HG02759 (cell line): Measurements from ENCODE around the gene HRH4.

Source experiments
- ATAC-seq: cut with Tn5 transposase; IDR thresholded peaks from one replicate; pipeline ENCODE4 v1.9.1; 2021; ENCODE audit warnings: mild to moderate bottlenecking, moderate library complexity; ENCODE audit not compliant: unreplicated experiment

HRH4 gene

DNA sequence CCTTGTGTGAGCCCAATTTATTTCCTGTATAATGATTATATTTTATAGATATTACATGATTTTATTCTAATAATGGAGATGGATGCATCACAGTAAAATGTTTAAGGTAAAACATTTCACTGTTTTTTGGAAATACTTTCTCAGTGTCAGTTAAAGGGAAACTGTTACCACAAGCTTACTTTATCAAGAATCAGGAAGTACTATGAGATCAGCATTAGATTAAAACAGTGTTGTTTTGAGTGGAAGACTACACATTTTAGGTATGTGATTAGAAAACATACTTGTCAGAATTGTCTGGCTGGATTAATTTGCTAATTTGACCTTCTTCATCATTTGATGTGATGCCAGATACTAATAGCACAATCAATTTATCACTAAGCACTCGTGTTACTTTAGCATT, at the start of gene HRH4:
TSS of gene HRH4 (plus strand) at position 250 of the 400 bp plus-strand sequence. CDS start at position 342, 92 bp downstream.
- ATAC-seq: no peak

DNA sequence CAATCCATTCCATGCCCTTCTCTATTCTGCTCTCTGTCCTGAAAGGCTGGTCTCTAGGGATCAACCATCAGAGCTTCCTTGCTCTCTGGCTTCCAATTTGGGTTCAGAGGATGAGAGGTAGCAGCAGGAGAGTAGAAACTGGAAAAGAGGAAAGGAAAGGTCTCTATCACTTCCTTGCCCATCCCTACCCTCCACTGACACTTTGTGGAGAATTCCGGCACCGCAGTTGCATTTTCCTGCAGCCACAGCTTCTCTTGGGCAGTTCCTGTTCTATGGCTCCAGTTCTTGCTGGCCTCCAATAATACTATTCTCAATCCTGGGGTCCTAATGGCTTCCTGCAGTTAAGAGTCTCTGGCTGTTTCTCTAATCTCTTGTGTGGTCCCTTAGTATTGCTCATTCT, 47.3 kb upstream of the HRH4 start:
- no peak for ATAC-seq

- no peak for ATAC-seq
Observed at GRCh38 chr18:24414349-24415003, 46.0 kb upstream of the HRH4 start.

- no peak for ATAC-seq
Observed at GRCh38 chr18:24417480-24417879, 43.0 kb upstream of the HRH4 start.

- ATAC-seq: no peak
Observed at GRCh38 chr18:24420551-24420950, 39.9 kb upstream of the HRH4 start.

DNA sequence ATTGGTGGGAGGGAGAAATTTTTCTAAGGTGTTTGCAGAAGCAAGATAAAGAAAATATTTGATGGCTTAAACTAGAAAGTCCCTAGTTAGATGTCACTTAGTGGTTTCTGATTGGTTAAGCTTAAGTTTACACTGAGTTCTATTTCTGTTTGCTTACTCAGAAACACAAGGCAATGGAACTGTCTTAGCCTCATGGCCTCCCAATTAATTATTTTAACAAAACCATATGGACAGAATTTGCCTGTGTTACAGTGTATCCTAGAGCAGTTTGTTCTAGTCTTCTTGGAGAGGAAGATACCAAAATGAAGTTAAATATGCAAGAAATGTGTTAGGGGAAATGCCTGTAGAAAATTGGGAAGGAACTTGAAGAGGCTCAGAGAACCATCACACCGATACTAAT, 38.6 kb upstream of the HRH4 start:
- no peak for ATAC-seq

- no peak for ATAC-seq
Observed at GRCh38 chr18:24426073-24426397, 34.4 kb upstream of the HRH4 start.

DNA sequence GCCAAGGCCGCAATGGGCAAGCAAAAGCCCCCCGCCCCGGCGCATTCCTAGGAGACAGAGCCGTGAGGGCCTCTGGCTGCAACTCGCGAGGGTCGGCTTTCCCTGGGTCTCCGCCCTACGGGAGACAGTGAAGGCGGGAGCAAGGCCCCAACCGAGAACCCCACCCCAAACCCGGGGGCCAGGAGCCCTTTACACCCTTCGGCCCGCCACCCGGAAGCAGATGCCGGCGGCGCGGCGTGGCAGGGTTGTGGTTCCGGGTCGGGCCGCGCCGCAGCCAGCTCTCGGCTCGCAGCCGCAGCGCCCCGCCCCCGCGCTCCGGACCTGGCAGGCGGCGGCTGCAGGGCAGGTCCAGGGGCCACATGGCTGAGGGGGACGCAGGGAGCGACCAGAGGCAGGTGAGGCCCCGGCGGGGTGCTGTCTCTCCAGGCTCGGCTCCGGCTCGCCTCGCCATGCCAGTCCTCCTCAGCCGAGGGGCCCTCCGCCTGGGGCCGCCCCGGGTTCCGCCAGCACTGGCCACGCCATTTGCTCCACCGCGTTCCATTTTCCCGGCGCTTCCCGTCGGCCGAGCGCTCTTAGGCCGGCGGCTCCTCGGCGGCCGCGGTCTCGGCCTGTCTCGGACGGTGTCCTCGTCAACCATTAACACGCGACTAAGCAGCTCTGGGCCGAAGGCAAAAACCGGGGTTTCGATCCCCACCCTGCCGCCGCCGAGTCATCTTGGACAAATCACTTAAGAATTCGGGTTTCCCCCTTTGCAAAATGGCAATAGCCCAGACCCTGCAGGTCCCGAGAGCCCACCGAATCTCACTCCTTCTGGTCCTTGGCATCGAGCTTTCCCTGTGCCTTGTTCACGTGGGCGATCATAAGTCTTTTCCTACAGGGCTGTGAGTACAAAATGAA, 33.8 kb upstream of the HRH4 start, which contains the start of gene IMPACT:
TSS of gene IMPACT (plus strand) at position 273 of the 897 bp plus-strand sequence. CDS start at position 360, 87 bp downstream.
- ATAC-seq: peak; percentile 96

DNA sequence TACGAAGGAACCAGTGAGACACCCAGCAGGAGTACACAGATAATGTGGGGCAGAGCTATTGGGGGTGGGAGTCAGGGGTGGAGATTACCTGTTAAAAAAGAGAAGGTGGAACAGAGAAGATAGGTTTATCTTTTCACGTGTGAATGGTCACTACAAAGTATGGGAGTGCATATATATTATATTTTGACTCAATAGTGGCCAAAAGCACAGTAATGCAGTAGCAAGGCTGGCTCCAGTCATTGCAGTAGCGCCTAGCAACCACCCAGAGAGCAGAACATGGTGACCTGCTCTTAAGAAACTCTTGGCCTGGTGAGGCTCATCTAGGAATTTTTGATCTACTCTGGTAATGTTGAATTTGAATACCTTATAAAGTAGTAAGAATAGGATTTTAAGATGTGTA, 33.0 kb upstream of the HRH4 start:
- ATAC-seq: no peak

- no peak for ATAC-seq
Observed at GRCh38 chr18:24428709-24429108, 31.7 kb upstream of the HRH4 start.

- no peak for ATAC-seq
Observed at GRCh38 chr18:24429188-24429587, 31.2 kb upstream of the HRH4 start.

GRCh38 chr18:24432618-24433017, 27.8 kb upstream of the HRH4 start:
- no peak for ATAC-seq

DNA sequence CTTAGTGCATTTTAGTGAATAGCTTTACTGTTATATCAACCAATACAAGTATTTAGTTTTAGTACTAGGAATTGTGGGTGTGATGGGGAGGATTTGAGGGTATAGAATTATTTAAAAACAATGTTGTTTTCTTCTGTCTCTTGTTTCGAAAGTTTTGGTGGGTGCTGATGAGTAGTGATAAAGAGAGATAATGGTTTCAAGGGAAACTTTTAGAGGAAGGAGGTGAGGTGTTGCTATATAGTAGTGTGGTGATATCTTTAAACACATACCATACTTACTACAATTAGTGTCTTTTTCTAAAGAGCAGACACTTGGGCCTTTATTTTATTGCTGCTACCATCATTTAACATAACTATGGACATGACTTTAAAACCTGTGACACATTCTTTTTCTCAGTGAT, 23.5 kb upstream of the HRH4 start:
- no peak for ATAC-seq

DNA sequence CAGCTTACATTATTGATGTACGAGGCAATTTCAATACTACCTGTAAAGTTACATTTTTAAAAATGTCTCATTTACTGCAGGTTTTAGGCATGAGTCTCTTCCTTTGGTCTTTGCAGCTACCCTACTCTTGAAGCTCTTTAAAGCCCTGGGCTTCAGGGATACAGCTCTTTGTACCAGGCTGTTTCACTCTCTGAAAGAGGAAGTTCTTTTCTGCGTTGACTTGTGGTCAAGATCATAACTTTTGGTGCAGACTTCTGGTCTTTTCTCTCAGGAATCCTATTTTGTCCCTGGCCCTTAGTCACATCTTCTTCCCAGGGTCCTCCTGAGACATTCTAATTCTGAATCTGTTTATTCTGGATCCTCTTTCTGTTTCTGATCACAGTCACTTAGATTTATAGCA, 16.6 kb upstream of the HRH4 start:
- ATAC-seq: peak; percentile 85

DNA sequence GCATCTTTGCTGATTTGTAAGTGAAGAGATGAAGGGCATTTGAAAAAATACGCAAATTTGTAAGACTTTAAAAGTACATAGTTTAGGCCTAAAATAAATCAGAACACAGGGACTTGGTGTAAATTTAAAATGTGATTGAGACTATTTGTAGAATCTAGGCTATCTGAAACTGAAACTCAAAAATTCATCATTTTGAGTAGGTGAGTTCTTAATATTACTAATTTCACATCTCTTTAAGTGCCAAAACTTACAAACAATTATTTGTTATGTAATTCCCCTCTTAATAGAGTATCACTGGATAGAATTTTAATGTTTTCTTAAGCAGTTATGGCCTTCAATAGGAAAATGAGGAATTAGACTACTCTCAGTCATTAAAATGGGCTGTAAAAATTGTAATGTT, 14.0 kb upstream of the HRH4 start:
- ATAC-seq: peak; percentile 62

DNA sequence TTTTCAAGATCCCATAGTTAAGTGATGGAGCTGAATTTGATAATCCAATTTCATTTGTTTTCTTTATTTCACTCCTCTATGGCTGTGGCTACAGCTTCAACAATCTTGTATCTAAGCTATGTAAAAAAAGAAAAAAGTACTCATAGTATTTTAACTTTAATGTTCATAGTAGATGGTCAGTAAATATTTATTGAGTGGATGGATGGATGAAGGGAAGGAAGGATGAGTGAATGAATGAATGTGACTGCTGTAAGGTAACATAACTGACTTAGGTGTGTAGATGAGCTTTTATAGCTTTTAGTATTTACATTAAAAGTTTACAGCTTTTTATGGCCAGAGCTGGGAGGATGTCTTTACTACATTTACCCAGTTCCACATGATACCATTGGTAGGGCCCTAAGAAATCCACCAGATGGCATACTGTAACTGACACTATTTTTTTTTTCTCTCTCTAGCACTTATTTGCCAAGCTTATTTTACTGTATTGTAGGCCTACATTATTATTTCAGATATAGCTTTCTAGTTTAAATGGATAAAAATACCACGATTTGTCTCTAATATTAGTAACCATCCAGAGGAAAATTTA, 13.4 kb upstream of the HRH4 start:
- ATAC-seq: no peak

DNA sequence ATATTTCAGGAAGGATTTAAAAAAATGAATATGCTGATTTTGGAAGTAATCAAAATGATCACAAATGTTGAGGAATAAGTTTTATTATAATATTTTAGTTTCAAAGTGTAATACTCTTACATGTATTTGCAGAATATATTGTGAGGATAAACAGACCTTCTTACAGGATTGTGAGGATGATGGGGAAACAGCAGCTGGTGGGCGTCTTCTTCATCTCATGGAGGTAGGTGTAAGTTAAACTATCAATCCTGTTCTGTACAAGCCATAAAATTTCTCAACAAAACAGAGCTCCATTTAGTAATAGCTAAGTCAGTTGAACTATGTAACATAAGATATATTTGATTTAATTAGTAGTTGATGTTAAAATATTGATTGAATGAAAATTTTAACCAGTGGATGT, 12.5 kb upstream of the HRH4 start:
- ATAC-seq: no peak

- peak; percentile 96 for ATAC-seq
Observed at GRCh38 chr18:24456549-24456948, 3.9 kb upstream of the HRH4 start.

- ATAC-seq: no peak
Observed at GRCh38 chr18:24459772-24460171, 665 bp upstream of the HRH4 start.

DNA sequence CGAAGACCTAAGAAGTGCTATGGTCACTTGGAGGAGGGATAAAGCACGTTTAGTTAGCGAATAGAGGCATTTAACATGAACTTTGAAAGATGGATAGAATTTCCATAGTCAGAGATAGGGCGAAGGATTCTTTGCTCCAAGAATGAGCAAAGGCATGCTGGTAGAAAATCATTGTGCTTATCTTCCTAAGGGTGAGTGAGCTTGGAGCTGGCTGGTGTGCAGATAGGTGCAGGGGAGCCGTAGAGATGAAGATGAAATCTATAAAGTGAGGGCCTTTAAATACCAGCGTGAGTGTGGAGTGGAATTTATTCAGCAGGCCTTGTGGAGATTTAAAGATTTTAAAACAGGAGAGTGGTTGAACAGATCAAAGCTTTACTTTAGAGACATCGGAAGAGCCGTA, 1.6 kb downstream of the HRH4 start:
- no peak for ATAC-seq

- no peak for ATAC-seq
Observed at GRCh38 chr18:24462838-24463775, 2.7 kb downstream of the HRH4 start.
